ENCODE results near the gene ATP6V0D1.

ATP6V0D1 gene

GRCh38 chr16:67400901-67401300 lies 80.1 kb downstream of the ATP6V0D1 start:
- DNase-seq = no peak

- no peak for DNase-seq
Observed at GRCh38 chr16:67399749-67400704, 80.9 kb downstream of the ATP6V0D1 start.

- no peak for DNase-seq
Observed at GRCh38 chr16:67399218-67399733, 81.7 kb downstream of the ATP6V0D1 start.

- DNase-seq = no peak
Observed at GRCh38 chr16:67398546-67399217, 82.3 kb downstream of the ATP6V0D1 start.

- no peak for DNase-seq
Observed at GRCh38 chr16:67397812-67398545, 83.0 kb downstream of the ATP6V0D1 start.

- no peak for DNase-seq
Observed at GRCh38 chr16:67397036-67397801, 83.7 kb downstream of the ATP6V0D1 start.

GRCh38 chr16:67396159-67397035 lies 84.6 kb downstream of the ATP6V0D1 start:
- DNase-seq = no peak

GRCh38 chr16:67395458-67396158 lies 85.3 kb downstream of the ATP6V0D1 start:
- no peak for DNase-seq

- no peak for DNase-seq
Observed at GRCh38 chr16:67395105-67395457, 85.9 kb downstream of the ATP6V0D1 start.

GRCh38 chr16:67394155-67395104 lies 86.5 kb downstream of the ATP6V0D1 start:
- no peak for DNase-seq

GRCh38 chr16:67393788-67394154 lies 87.2 kb downstream of the ATP6V0D1 start:
- DNase-seq = no peak

- DNase-seq = peak; percentile 34
Observed at GRCh38 chr16:67393111-67393787, 87.7 kb downstream of the ATP6V0D1 start, which contains the start of gene TPPP3. TPPP3 (minus strand) TSS chr16:67393498; CDS start chr16:67391111, 2,387 bp downstream.

GRCh38 chr16:67392301-67393059 lies 88.5 kb downstream of the ATP6V0D1 start:
- no peak for DNase-seq

- no peak for DNase-seq
Observed at GRCh38 chr16:67391424-67392300, 89.3 kb downstream of the ATP6V0D1 start.

GRCh38 chr16:67390816-67391423 lies 90.0 kb downstream of the ATP6V0D1 start:
- DNase-seq = no peak
